ELR (cell line): ENCODE measurements around the gene LIM2.

ENCODE experiments used
- DNase-seq: peaks from one replicate; pipeline ENCODE4 v3.0.0-alpha.2; 2015; ENCODE audit warnings: low read depth

LIM2 gene

GRCh38 chr19:51365211-51365964, 22.4 kb downstream of the LIM2 start:
- DNase-seq: peak; percentile 55

- DNase-seq: peak; percentile 60
Observed at GRCh38 chr19:51364200-51365106, 23.3 kb downstream of the LIM2 start.

- no peak for DNase-seq
Observed at GRCh38 chr19:51361239-51361638, 26.5 kb downstream of the LIM2 start.

GRCh38 chr19:51359294-51359693, 28.5 kb downstream of the LIM2 start:
- DNase-seq: peak; percentile 79

- DNase-seq: no peak
Observed at GRCh38 chr19:51357952-51358351, 29.8 kb downstream of the LIM2 start.

- no peak for DNase-seq
Observed at GRCh38 chr19:51356159-51356801, 31.5 kb downstream of the LIM2 start.

- DNase-seq: no peak
Observed at GRCh38 chr19:51354742-51355148, 33.0 kb downstream of the LIM2 start.

- DNase-seq: no peak
Observed at GRCh38 chr19:51354103-51354741, 33.6 kb downstream of the LIM2 start.

GRCh38 chr19:51352783-51353360, 34.9 kb downstream of the LIM2 start:
- no peak for DNase-seq

- DNase-seq: no peak
Observed at GRCh38 chr19:51351266-51351990, 36.3 kb downstream of the LIM2 start.

GRCh38 chr19:51347209-51347928, 40.4 kb downstream of the LIM2 start:
- no peak for DNase-seq

GRCh38 chr19:51346742-51347141, 41.0 kb downstream of the LIM2 start:
- no peak for DNase-seq

- no peak for DNase-seq
Observed at GRCh38 chr19:51345076-51345620, 42.6 kb downstream of the LIM2 start.

GRCh38 chr19:51342631-51343569, 44.9 kb downstream of the LIM2 start:
- no peak for DNase-seq

GRCh38 chr19:51341976-51342580, 45.7 kb downstream of the LIM2 start, which contains the start of gene VSIG10L:
VSIG10L (minus strand) TSS chr19:51342139; CDS start chr19:51342124, 15 bp downstream.
- no peak for DNase-seq

- no peak for DNase-seq
Observed at GRCh38 chr19:51341066-51341465, 46.7 kb downstream of the LIM2 start.

- DNase-seq: peak; percentile 95
Observed at GRCh38 chr19:51339687-51340656, 47.8 kb downstream of the LIM2 start.
